ENCODE results near the gene ROPN1.
"Not testable (repeated sequence)": the region's sequence is repeated elsewhere in the genome, so short reads cannot be mapped to it uniquely, and the experiment has no call there.

Gene ROPN1

GRCh38 chr3:123991730-123992588, at the start of gene ROPN1:
Gene ROPN1, minus strand, starts transcription at chr3:123992124. Its CDS starts 11,643 bp downstream, at chr3:123980481.
- DNase-seq (ENCODE audit: low read depth): not testable (repeated sequence)

GRCh38 chr3:124041553-124041952, 49.6 kb upstream of the ROPN1 start:
- no peak for DNase-seq (ENCODE audit: low read depth)

- DNase-seq (ENCODE audit: low read depth): no peak
Measured at GRCh38 chr3:124037326-124037725, 45.4 kb upstream of the ROPN1 start.

GRCh38 chr3:124036214-124036613, 44.3 kb upstream of the ROPN1 start:
- DNase-seq (ENCODE audit: low read depth): not testable (repeated sequence)

GRCh38 chr3:124035463-124036121, 43.7 kb upstream of the ROPN1 start:
- no peak for DNase-seq (ENCODE audit: low read depth)

GRCh38 chr3:124034844-124035152, 42.9 kb upstream of the ROPN1 start:
- DNase-seq (ENCODE audit: low read depth): no peak

- DNase-seq (ENCODE audit: low read depth): no peak
Measured at GRCh38 chr3:124034016-124034843, 42.3 kb upstream of the ROPN1 start.

GRCh38 chr3:124033360-124034015, 41.6 kb upstream of the ROPN1 start, which contains the start of gene KALRN:
Gene KALRN, plus strand, starts transcription at chr3:124033369.
- no peak for DNase-seq (ENCODE audit: low read depth)

- peak; percentile 17 for DNase-seq (ENCODE audit: low read depth)
Measured at GRCh38 chr3:124032881-124033359, 41.0 kb upstream of the ROPN1 start.

- DNase-seq (ENCODE audit: low read depth): no peak
Measured at GRCh38 chr3:124032311-124032880, 40.5 kb upstream of the ROPN1 start.

GRCh38 chr3:124026516-124026915, 34.6 kb upstream of the ROPN1 start:
- no peak for DNase-seq (ENCODE audit: low read depth)

GRCh38 chr3:124023531-124023930, 31.6 kb upstream of the ROPN1 start:
- DNase-seq (ENCODE audit: low read depth): not testable (repeated sequence)

GRCh38 chr3:124019291-124019690, 27.4 kb upstream of the ROPN1 start:
- DNase-seq (ENCODE audit: low read depth): no peak

GRCh38 chr3:124017502-124017901, 25.6 kb upstream of the ROPN1 start:
- DNase-seq (ENCODE audit: low read depth): not testable (repeated sequence)

GRCh38 chr3:124016483-124016882, 24.6 kb upstream of the ROPN1 start:
- not testable (repeated sequence) for DNase-seq (ENCODE audit: low read depth)

GRCh38 chr3:124014366-124014942, 22.5 kb upstream of the ROPN1 start:
- no peak for DNase-seq (ENCODE audit: low read depth)

- not testable (repeated sequence) for DNase-seq (ENCODE audit: low read depth)
Measured at GRCh38 chr3:124008321-124008720, 16.4 kb upstream of the ROPN1 start.

- no peak for DNase-seq (ENCODE audit: low read depth)
Measured at GRCh38 chr3:124007186-124007585, 15.3 kb upstream of the ROPN1 start.

- not testable (repeated sequence) for DNase-seq (ENCODE audit: low read depth)
Measured at GRCh38 chr3:124002405-124003079, 10.6 kb upstream of the ROPN1 start.

- not testable (repeated sequence) for DNase-seq (ENCODE audit: low read depth)
Measured at GRCh38 chr3:124001366-124001765, 9.4 kb upstream of the ROPN1 start.
